ENCODE results near the gene FEZ2. TPM values are rescaled to one million over a fixed set of nuclear protein-coding genes. Genes with fewer than 3 reads are reported as not detected.

FEZ2 gene
- total RNA-seq, 5 donors from 2014 or later (not counting 1 experiment from before 2014, with no cell fraction given), result 11.0 to 17.3 (median 12.8) TPM

GRCh38 chr2:36582951-36583350 is 15.0 kb downstream of the FEZ2 start:
- H3K27ac Mint-ChIP-seq, result no peak overlapping the region
- no peaks in the 10 kb centered on the region for H3K27me3 ChIP-seq (replicated peaks in 1 of 2; ENCODE audit: control insufficient read depth in 2 of 2, extremely low read depth in 1 of 2, insufficient read depth in 2 of 2, low read length in 1 of 2)
- POLR2A ChIA-PET, result no interaction called here

GRCh38 chr2:36582538-36582937 is 15.4 kb downstream of the FEZ2 start:
- Histone ChIP-seq H3K4me1 (ENCODE audit: control insufficient read depth in 1 of 2, extremely low read depth in 1 of 2, insufficient read depth in 2 of 2, low read length in 2 of 2) (peaks cover 0 to 3% of the 10 kb centered on the region in 2 experiments), H3K9me3 (no peaks in the 10 kb centered on the region), H3K27me3 (replicated peaks in 1 of 2; ENCODE audit: control insufficient read depth in 2 of 2, extremely low read depth in 1 of 2, insufficient read depth in 2 of 2, low read length in 1 of 2) (no peaks in the 10 kb centered on the region), H3K4me3 (ENCODE audit: control insufficient read depth in 1 of 2, extremely low read depth in 1 of 2, low read length in 1 of 2) (no peak overlapping the region), H3K36me3 (ENCODE audit: control insufficient read depth in 2 of 2, extremely low read depth in 1 of 2, insufficient read depth in 1 of 2, low read length in 1 of 2) (peaks cover 0 to 70% of the 10 kb centered on the region in 2 donors), H3K27ac (ENCODE audit: low read length) (no peak overlapping the region)
- peaks cover 3 to 20% (median 6%) of the 10 kb centered on the region in 3 donors for H3K4me1 Mint-ChIP-seq
- ChIA-PET POLR2A (interaction anchor here in 1 of 2 donors (0.7 kb wide), 1 partner anchor 725 kb away, joined by 3 read pairs; no protein-coding TSS in a partner anchor), CTCF (interaction anchor here in 1 of 2 donors (0.5 kb wide), 1 partner anchor 85 kb away, joined by 4 read pairs; no protein-coding TSS in a partner anchor)
- H3K27me3 Mint-ChIP-seq, result no peaks in the 10 kb centered on the region
- no peak overlapping the region for H3K27ac Mint-ChIP-seq
- no peak overlapping the region for H3K4me3 Mint-ChIP-seq
- DNase-seq (no peak), ATAC-seq (replicated peaks in 1 of 4) (no peak)
- no peaks in the 10 kb centered on the region for H3K9me3 Mint-ChIP-seq
- peaks cover 87% of the 10 kb centered on the region for H3K36me3 Mint-ChIP-seq
- WGBS (ENCODE audit: insufficient coverage), result no CpG with 5 or more reads among the region's 5 CpGs

More at GRCh38 chr2:36582951-36583350, 15.0 kb downstream of the FEZ2 start:
- DNase-seq, result no peak
- Mint-ChIP-seq H3K4me3 (no peak overlapping the region), H3K9me3 (no peaks in the 10 kb centered on the region), H3K36me3 (peaks cover 82% of the 10 kb centered on the region), H3K4me1 (peaks cover 3 to 19% (median 6%) of the 10 kb centered on the region in 3 donors), H3K27me3 (no peaks in the 10 kb centered on the region)
- CTCF ChIA-PET, result interaction anchor here in 1 of 2 donors (0.5 kb wide), 1 partner anchor 84 kb away, joined by 4 read pairs; no protein-coding TSS in a partner anchor
- H3K4me3 ChIP-seq (ENCODE audit: control insufficient read depth in 1 of 2, extremely low read depth in 1 of 2, low read length in 1 of 2), result no peak overlapping the region
- H3K36me3 ChIP-seq (ENCODE audit: control insufficient read depth in 2 of 2, extremely low read depth in 1 of 2, insufficient read depth in 1 of 2, low read length in 1 of 2), result peaks cover 0 to 67% of the 10 kb centered on the region in 2 donors
- WGBS (ENCODE audit: insufficient coverage), result 94% methylated on average over 2 of the region's 3 CpGs
- H3K4me1 ChIP-seq (ENCODE audit: control insufficient read depth in 1 of 2, extremely low read depth in 1 of 2, insufficient read depth in 2 of 2, low read length in 2 of 2), result peaks cover 0 to 2% of the 10 kb centered on the region in 2 experiments
- H3K9me3 ChIP-seq, result no peaks in the 10 kb centered on the region
- ATAC-seq (replicated peaks in 1 of 4), result no peak
- no peak overlapping the region for H3K27ac ChIP-seq (ENCODE audit: low read length)

- H3K36me3 ChIP-seq (ENCODE audit: control insufficient read depth in 2 of 2, extremely low read depth in 1 of 2, insufficient read depth in 1 of 2, low read length in 1 of 2), result peaks cover 0 to 66% of the 10 kb centered on the region in 2 donors
- H3K36me3 Mint-ChIP-seq, result peaks cover 88% of the 10 kb centered on the region
These were observed 18.7 kb downstream of the FEZ2 start for GRCh38 chr2:36579297-36579664.

GRCh38 chr2:36578343-36579296 is 19.3 kb downstream of the FEZ2 start:
- peaks cover 0 to 67% of the 10 kb centered on the region in 2 donors for H3K36me3 ChIP-seq (ENCODE audit: control insufficient read depth in 2 of 2, extremely low read depth in 1 of 2, insufficient read depth in 1 of 2, low read length in 1 of 2)
- ChIA-PET POLR2A (no interaction called here), CTCF (no interaction called here)
- no peak for ATAC-seq (replicated peaks in 1 of 4)
- peaks cover 0 to 3% of the 10 kb centered on the region in 2 experiments for H3K4me1 ChIP-seq (ENCODE audit: control insufficient read depth in 1 of 2, extremely low read depth in 1 of 2, insufficient read depth in 2 of 2, low read length in 2 of 2)
- H3K36me3 Mint-ChIP-seq, result peaks cover 84% of the 10 kb centered on the region
- no peaks in the 10 kb centered on the region for H3K9me3 Mint-ChIP-seq
- H3K27me3 Mint-ChIP-seq, result no peaks in the 10 kb centered on the region
- H3K4me3 Mint-ChIP-seq, result peak overlapping the region in 1 of 3 donors; percentile 4
- WGBS (ENCODE audit: insufficient coverage), result 77% methylated on average over 5 of the region's 10 CpGs
- H3K27ac Mint-ChIP-seq, result peak overlapping the region in 1 of 2 donors; percentile 30
- H3K27me3 ChIP-seq (replicated peaks in 1 of 2; ENCODE audit: control insufficient read depth in 2 of 2, extremely low read depth in 1 of 2, insufficient read depth in 2 of 2, low read length in 1 of 2), result no peaks in the 10 kb centered on the region
- H3K4me1 Mint-ChIP-seq, result peaks cover 3 to 11% (median 6%) of the 10 kb centered on the region in 3 donors
- H3K27ac ChIP-seq (ENCODE audit: low read length), result no peak overlapping the region
- no peaks in the 10 kb centered on the region for H3K9me3 ChIP-seq
- DNase-seq, result no peak
- H3K4me3 ChIP-seq (ENCODE audit: control insufficient read depth in 1 of 2, extremely low read depth in 1 of 2, low read length in 1 of 2), result no peak overlapping the region

More at GRCh38 chr2:36579297-36579664, 18.7 kb downstream of the FEZ2 start:
- H3K4me1 Mint-ChIP-seq, result peaks cover 3 to 11% (median 6%) of the 10 kb centered on the region in 3 donors
- Histone ChIP-seq H3K27ac (ENCODE audit: low read length) (no peak overlapping the region), H3K4me1 (ENCODE audit: control insufficient read depth in 1 of 2, extremely low read depth in 1 of 2, insufficient read depth in 2 of 2, low read length in 2 of 2) (peaks cover 0 to 3% of the 10 kb centered on the region in 2 experiments), H3K9me3 (no peaks in the 10 kb centered on the region), H3K27me3 (replicated peaks in 1 of 2; ENCODE audit: control insufficient read depth in 2 of 2, extremely low read depth in 1 of 2, insufficient read depth in 2 of 2, low read length in 1 of 2) (no peaks in the 10 kb centered on the region), H3K4me3 (ENCODE audit: control insufficient read depth in 1 of 2, extremely low read depth in 1 of 2, low read length in 1 of 2) (no peak overlapping the region)
- H3K9me3 Mint-ChIP-seq, result no peaks in the 10 kb centered on the region
- H3K27me3 Mint-ChIP-seq, result no peaks in the 10 kb centered on the region
- ATAC-seq (replicated peaks in 1 of 4) (no peak), DNase-seq (no peak)
- POLR2A ChIA-PET, result no interaction called here
- H3K27ac Mint-ChIP-seq, result no peak overlapping the region
- CTCF ChIA-PET, result no interaction called here
- H3K4me3 Mint-ChIP-seq, result no peak overlapping the region

GRCh38 chr2:36577884-36578283 is 20.1 kb downstream of the FEZ2 start:
- H3K4me3 Mint-ChIP-seq, result no peak overlapping the region
- Histone ChIP-seq H3K9me3 (no peaks in the 10 kb centered on the region), H3K4me3 (ENCODE audit: control insufficient read depth in 1 of 2, extremely low read depth in 1 of 2, low read length in 1 of 2) (no peak overlapping the region), H3K36me3 (ENCODE audit: control insufficient read depth in 2 of 2, extremely low read depth in 1 of 2, insufficient read depth in 1 of 2, low read length in 1 of 2) (peaks cover 0 to 61% of the 10 kb centered on the region in 2 donors), H3K27ac (ENCODE audit: low read length) (no peak overlapping the region), H3K27me3 (replicated peaks in 1 of 2; ENCODE audit: control insufficient read depth in 2 of 2, extremely low read depth in 1 of 2, insufficient read depth in 2 of 2, low read length in 1 of 2) (no peaks in the 10 kb centered on the region), H3K4me1 (ENCODE audit: control insufficient read depth in 1 of 2, extremely low read depth in 1 of 2, insufficient read depth in 2 of 2, low read length in 2 of 2) (peaks cover 0 to 3% of the 10 kb centered on the region in 2 experiments)
- ChIA-PET POLR2A (no interaction called here), CTCF (no interaction called here)
- no peaks in the 10 kb centered on the region for H3K9me3 Mint-ChIP-seq
- ATAC-seq (replicated peaks in 1 of 4), result no peak
- peak overlapping the region in 1 of 2 donors; percentile 30 for H3K27ac Mint-ChIP-seq
- peaks cover 3 to 15% (median 6%) of the 10 kb centered on the region in 3 donors for H3K4me1 Mint-ChIP-seq
- 100% methylated on average over 1 of the region's 2 CpGs for WGBS (ENCODE audit: insufficient coverage)
- peaks cover 84% of the 10 kb centered on the region for H3K36me3 Mint-ChIP-seq
- DNase-seq, result no peak
- no peaks in the 10 kb centered on the region for H3K27me3 Mint-ChIP-seq

- H3K27ac Mint-ChIP-seq, result no peak overlapping the region
- peaks cover 63% of the 10 kb centered on the region for H3K36me3 Mint-ChIP-seq
- CTCF ChIA-PET, result no interaction called here
- H3K4me1 ChIP-seq (ENCODE audit: control insufficient read depth in 1 of 2, extremely low read depth in 1 of 2, insufficient read depth in 2 of 2, low read length in 2 of 2), result peaks cover 0 to 3% of the 10 kb centered on the region in 2 experiments
- no peaks in the 10 kb centered on the region for H3K27me3 Mint-ChIP-seq
- H3K9me3 Mint-ChIP-seq, result no peaks in the 10 kb centered on the region
- H3K9me3 ChIP-seq, result no peaks in the 10 kb centered on the region
- POLR2A ChIA-PET, result no interaction called here
- no peak overlapping the region for H3K27ac ChIP-seq (ENCODE audit: low read length)
- no peak overlapping the region for H3K4me3 Mint-ChIP-seq
- ATAC-seq (replicated peaks in 1 of 4) (no peak), DNase-seq (no peak)
- peaks cover 3 to 15% (median 7%) of the 10 kb centered on the region in 3 donors for H3K4me1 Mint-ChIP-seq
- no peak overlapping the region for H3K4me3 ChIP-seq (ENCODE audit: control insufficient read depth in 1 of 2, extremely low read depth in 1 of 2, low read length in 1 of 2)
- WGBS (ENCODE audit: insufficient coverage), result no CpG with 5 or more reads among the region's 2 CpGs
- no peaks in the 10 kb centered on the region for H3K27me3 ChIP-seq (replicated peaks in 1 of 2; ENCODE audit: control insufficient read depth in 2 of 2, extremely low read depth in 1 of 2, insufficient read depth in 2 of 2, low read length in 1 of 2)
- H3K36me3 ChIP-seq (ENCODE audit: control insufficient read depth in 2 of 2, extremely low read depth in 1 of 2, insufficient read depth in 1 of 2, low read length in 1 of 2), result peaks cover 0 to 34% of the 10 kb centered on the region in 2 donors
These were observed 23.4 kb downstream of the FEZ2 start for GRCh38 chr2:36574560-36574959.
